ENCODE measurements around the gene VTN. TPM values are rescaled to one million over a fixed set of nuclear protein-coding genes. Genes with fewer than 3 reads are reported as not detected.

VTN gene
- total and polyA plus RNA-seq, 2 experiments from 2014 or later = 0.16 TPM; not detected in 1

DNA sequence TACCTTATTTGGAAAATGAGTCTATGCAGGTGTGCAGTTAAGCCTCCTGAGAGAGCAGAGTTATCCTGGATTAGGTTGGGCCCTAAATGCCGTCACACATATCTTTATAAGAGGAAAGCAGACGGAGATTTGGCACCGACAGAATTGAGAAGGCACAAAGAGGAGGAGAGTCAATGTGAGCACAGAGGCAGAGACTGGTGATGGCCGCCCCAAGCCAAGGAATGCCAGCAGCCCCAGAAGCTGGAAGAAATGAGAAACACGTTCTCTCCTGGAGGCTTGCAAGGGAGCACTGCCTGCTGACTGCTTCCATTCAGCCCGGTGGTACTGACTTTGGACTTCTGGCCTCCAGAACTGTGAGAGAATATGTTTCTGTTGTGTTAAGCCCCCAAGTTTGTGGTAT lies 32.7 kb upstream of the VTN start:
- H2AFZ ChIP-seq = no peak overlapping the region
- Mint-ChIP-seq H3K36me3 (ENCODE audit: low read depth) (peaks cover 16% of the 10 kb centered on the region), H3K27ac (no peak overlapping the region), H3K4me1 (peaks cover 56% of the 10 kb centered on the region), H3K27me3 (ENCODE audit: insufficient read depth, low read depth, poor library complexity) (peaks cover 26% of the 10 kb centered on the region), H3K9me3 (no peaks in the 10 kb centered on the region), H3K4me3 (no peak overlapping the region; the same call in 2 of the 3 replicates)
- ATAC-seq (no peak), DNase-seq (ENCODE audit: low spot score) (no peak)
- no peak overlapping the region for H3K27ac ChIP-seq (ENCODE audit: low read depth)
- H3K27me3 ChIP-seq (ENCODE audit: insufficient read depth) = peaks cover 16% of the 10 kb centered on the region
- H3K4me2 ChIP-seq = peak overlapping the region; percentile 92
- peaks cover 56% of the 10 kb centered on the region for H3K4me1 ChIP-seq (ENCODE audit: insufficient read depth)
- H3K79me2 ChIP-seq (replicated peaks; ENCODE audit: insufficient read depth) = no peaks in the 10 kb centered on the region
- no peak for TF ChIP-seq JUNB (IDR thresholded peaks at IDR 0.05; ENCODE audit: unreplicated experiment)
- TF ChIP-seq EZH2 (IDR thresholded peaks at IDR 0.05; ENCODE audit: low read depth, unreplicated experiment) = no peak
- TF ChIP-seq NANOG (IDR thresholded peaks at IDR 0.05; ENCODE audit: borderline replicate concordance) = no peak
- TF ChIP-seq EZH2phosphoT487 (IDR thresholded peaks at IDR 0.05; ENCODE audit: unreplicated experiment) = no peak
- TF ChIP-seq POLR2AphosphoS5 (IDR thresholded peaks at IDR 0.05; ENCODE audit: low read depth) = no peak
- TF ChIP-seq, protein P1, sequence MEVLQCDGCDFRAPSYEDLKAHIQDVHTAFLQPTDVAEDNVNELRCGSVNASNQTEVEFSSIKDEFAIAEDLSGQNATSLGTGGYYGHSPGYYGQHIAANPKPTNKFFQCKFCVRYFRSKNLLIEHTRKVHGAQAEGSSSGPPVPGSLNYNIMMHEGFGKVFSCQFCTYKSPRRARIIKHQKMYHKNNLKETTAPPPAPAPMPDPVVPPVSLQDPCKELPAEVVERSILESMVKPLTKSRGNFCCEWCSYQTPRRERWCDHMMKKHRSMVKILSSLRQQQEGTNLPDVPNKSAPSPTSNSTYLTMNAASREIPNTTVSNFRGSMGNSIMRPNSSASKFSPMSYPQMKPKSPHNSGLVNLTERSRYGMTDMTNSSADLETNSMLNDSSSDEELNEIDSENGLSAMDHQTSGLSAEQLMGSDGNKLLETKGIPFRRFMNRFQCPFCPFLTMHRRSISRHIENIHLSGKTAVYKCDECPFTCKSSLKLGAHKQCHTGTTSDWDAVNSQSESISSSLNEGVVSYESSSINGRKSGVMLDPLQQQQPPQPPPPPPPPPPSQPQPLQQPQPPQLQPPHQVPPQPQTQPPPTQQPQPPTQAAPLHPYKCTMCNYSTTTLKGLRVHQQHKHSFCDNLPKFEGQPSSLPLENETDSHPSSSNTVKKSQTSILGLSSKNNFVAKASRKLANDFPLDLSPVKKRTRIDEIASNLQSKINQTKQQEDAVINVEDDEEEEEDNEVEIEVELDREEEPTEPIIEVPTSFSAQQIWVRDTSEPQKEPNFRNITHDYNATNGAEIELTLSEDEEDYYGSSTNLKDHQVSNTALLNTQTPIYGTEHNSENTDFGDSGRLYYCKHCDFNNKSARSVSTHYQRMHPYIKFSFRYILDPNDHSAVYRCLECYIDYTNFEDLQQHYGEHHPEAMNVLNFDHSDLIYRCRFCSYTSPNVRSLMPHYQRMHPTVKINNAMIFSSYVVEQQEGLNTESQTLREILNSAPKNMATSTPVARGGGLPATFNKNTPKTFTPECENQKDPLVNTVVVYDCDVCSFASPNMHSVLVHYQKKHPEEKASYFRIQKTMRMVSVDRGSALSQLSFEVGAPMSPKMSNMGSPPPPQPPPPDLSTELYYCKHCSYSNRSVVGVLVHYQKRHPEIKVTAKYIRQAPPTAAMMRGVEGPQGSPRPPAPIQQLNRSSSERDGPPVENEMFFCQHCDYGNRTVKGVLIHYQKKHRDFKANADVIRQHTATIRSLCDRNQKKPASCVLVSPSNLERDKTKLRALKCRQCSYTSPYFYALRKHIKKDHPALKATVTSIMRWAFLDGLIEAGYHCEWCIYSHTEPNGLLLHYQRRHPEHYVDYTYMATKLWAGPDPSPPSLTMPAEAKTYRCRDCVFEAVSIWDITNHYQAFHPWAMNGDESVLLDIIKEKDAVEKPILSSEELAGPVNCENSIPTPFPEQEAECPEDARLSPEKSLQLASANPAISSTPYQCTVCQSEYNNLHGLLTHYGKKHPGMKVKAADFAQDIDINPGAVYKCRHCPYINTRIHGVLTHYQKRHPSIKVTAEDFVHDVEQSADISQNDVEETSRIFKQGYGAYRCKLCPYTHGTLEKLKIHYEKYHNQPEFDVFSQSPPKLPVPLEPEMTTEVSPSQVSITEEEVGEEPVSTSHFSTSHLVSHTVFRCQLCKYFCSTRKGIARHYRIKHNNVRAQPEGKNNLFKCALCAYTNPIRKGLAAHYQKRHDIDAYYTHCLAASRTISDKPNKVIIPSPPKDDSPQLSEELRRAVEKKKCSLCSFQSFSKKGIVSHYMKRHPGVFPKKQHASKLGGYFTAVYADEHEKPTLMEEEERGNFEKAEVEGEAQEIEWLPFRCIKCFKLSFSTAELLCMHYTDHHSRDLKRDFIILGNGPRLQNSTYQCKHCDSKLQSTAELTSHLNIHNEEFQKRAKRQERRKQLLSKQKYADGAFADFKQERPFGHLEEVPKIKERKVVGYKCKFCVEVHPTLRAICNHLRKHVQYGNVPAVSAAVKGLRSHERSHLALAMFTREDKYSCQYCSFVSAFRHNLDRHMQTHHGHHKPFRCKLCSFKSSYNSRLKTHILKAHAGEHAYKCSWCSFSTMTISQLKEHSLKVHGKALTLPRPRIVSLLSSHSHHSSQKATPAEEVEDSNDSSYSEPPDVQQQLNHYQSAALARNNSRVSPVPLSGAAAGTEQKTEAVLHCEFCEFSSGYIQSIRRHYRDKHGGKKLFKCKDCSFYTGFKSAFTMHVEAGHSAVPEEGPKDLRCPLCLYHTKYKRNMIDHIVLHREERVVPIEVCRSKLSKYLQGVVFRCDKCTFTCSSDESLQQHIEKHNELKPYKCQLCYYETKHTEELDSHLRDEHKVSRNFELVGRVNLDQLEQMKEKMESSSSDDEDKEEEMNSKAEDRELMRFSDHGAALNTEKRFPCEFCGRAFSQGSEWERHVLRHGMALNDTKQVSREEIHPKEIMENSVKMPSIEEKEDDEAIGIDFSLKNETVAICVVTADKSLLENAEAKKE (CRISPR knock-in tag; IDR thresholded peaks at IDR 0.05) = no peak
- TF ChIP-seq, protein P2, sequence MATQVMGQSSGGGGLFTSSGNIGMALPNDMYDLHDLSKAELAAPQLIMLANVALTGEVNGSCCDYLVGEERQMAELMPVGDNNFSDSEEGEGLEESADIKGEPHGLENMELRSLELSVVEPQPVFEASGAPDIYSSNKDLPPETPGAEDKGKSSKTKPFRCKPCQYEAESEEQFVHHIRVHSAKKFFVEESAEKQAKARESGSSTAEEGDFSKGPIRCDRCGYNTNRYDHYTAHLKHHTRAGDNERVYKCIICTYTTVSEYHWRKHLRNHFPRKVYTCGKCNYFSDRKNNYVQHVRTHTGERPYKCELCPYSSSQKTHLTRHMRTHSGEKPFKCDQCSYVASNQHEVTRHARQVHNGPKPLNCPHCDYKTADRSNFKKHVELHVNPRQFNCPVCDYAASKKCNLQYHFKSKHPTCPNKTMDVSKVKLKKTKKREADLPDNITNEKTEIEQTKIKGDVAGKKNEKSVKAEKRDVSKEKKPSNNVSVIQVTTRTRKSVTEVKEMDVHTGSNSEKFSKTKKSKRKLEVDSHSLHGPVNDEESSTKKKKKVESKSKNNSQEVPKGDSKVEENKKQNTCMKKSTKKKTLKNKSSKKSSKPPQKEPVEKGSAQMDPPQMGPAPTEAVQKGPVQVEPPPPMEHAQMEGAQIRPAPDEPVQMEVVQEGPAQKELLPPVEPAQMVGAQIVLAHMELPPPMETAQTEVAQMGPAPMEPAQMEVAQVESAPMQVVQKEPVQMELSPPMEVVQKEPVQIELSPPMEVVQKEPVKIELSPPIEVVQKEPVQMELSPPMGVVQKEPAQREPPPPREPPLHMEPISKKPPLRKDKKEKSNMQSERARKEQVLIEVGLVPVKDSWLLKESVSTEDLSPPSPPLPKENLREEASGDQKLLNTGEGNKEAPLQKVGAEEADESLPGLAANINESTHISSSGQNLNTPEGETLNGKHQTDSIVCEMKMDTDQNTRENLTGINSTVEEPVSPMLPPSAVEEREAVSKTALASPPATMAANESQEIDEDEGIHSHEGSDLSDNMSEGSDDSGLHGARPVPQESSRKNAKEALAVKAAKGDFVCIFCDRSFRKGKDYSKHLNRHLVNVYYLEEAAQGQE (IDR thresholded peaks at IDR 0.05; ENCODE audit: unreplicated experiment) = no peak
- TF ChIP-seq, protein P3, sequence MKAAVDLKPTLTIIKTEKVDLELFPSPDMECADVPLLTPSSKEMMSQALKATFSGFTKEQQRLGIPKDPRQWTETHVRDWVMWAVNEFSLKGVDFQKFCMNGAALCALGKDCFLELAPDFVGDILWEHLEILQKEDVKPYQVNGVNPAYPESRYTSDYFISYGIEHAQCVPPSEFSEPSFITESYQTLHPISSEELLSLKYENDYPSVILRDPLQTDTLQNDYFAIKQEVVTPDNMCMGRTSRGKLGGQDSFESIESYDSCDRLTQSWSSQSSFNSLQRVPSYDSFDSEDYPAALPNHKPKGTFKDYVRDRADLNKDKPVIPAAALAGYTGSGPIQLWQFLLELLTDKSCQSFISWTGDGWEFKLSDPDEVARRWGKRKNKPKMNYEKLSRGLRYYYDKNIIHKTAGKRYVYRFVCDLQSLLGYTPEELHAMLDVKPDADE (IDR thresholded peaks at IDR 0.05) = no peak
- TF ChIP-seq ZNF114 (CRISPR knock-in tag; IDR thresholded peaks at IDR 0.05) = no peak
- TF ChIP-seq STAT1 (IDR thresholded peaks at IDR 0.05; ENCODE audit: unreplicated experiment) = no peak
- TF ChIP-seq, protein P4, sequence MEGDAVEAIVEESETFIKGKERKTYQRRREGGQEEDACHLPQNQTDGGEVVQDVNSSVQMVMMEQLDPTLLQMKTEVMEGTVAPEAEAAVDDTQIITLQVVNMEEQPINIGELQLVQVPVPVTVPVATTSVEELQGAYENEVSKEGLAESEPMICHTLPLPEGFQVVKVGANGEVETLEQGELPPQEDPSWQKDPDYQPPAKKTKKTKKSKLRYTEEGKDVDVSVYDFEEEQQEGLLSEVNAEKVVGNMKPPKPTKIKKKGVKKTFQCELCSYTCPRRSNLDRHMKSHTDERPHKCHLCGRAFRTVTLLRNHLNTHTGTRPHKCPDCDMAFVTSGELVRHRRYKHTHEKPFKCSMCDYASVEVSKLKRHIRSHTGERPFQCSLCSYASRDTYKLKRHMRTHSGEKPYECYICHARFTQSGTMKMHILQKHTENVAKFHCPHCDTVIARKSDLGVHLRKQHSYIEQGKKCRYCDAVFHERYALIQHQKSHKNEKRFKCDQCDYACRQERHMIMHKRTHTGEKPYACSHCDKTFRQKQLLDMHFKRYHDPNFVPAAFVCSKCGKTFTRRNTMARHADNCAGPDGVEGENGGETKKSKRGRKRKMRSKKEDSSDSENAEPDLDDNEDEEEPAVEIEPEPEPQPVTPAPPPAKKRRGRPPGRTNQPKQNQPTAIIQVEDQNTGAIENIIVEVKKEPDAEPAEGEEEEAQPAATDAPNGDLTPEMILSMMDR (conservative IDR thresholded peaks at IDR 0.05; ENCODE audit: low read depth in 2 of 2) = no peak
- TF ChIP-seq ZNF331 (CRISPR knock-in tag; IDR thresholded peaks at IDR 0.05; ENCODE audit: low read depth) = no peak
- no peak for TF ChIP-seq CREB1 (CRISPR knock-in tag; IDR thresholded peaks at IDR 0.05; ENCODE audit: low read depth)
- H3K4me3 ChIP-seq = peak overlapping the region; percentile 23
- 0 out of 2 replicates have a peak, but pooled peaks cover 9% of the 10 kb centered on the region for H3F3A ChIP-seq (replicated peaks; ENCODE audit: low read depth)
- H4K20me1 ChIP-seq (replicated peaks; ENCODE audit: insufficient read depth) = no peaks in the 10 kb centered on the region
- H3K9me2 ChIP-seq (ENCODE audit: insufficient read depth) = no peaks in the 10 kb centered on the region
- H3K36me3 ChIP-seq (ENCODE audit: insufficient read depth) = no peaks in the 10 kb centered on the region

All from GM23338 (cell line).